Loucy (cell line): ENCODE data around the gene TMOD4.

Source experiments
- H2AFZ ChIP-seq: fragments of 200-600 bp; sonication (generic); 2 replicates; pipeline ENCODE4 v1.6.0; 2016; ENCODE audit warnings: antibody characterized with exemption, mild to moderate bottlenecking, low read length, moderate library complexity
- H3F3A ChIP-seq: fragments of 200-600 bp; 2 replicates; pipeline ENCODE4 v1.6.0; 2016; ENCODE audit warnings: antibody characterized with exemption, low read depth, mild to moderate bottlenecking
- H3K27me3 ChIP-seq: fragments of 200-600 bp; sonication (generic); 2 replicates; pipeline ENCODE4 v1.6.1; 2014; ENCODE audit warnings: low read length, mild to moderate bottlenecking; ENCODE audit not compliant: insufficient read depth, poor library complexity, severe bottlenecking
- H3K36me3 ChIP-seq: fragments of 200-600 bp; sonication (generic); 2 replicates; pipeline ENCODE4 v1.6.1; 2016; ENCODE audit warnings: low read length; ENCODE audit not compliant: insufficient read depth
- H3K4me1 ChIP-seq: fragments of 200-600 bp; sonication (generic); 2 replicates; pipeline ENCODE4 v1.5.1; 2014; ENCODE audit warnings: low read length, mild to moderate bottlenecking; ENCODE audit not compliant: insufficient read depth, poor library complexity, severe bottlenecking
- H3K4me2 ChIP-seq: fragments of 200-600 bp; sonication (generic); 2 replicates; pipeline ENCODE4 v1.6.0; 2014; ENCODE audit warnings: antibody characterized with exemption, low read length, low read depth, mild to moderate bottlenecking; ENCODE audit not compliant: poor library complexity, severe bottlenecking
- H3K4me3 ChIP-seq: fragments of 200-600 bp; sonication (generic); 2 replicates; pipeline ENCODE4 v1.5.1; 2014; ENCODE audit warnings: low read length, mild to moderate bottlenecking, mixed read lengths; ENCODE audit not compliant: poor library complexity, severe bottlenecking
- H3K79me2 ChIP-seq: fragments of 200-600 bp; sonication (generic); 2 replicates; pipeline ENCODE4 v1.6.1; 2014; ENCODE audit warnings: low read length; ENCODE audit not compliant: insufficient read depth
- H3K9ac ChIP-seq: fragments of 200-600 bp; sonication (generic); 2 replicates; pipeline ENCODE4 v1.6.0; 2014; ENCODE audit warnings: mild to moderate bottlenecking, low read depth, low read length, moderate library complexity; ENCODE audit not compliant: poor library complexity, severe bottlenecking
- H3K9me2 ChIP-seq: fragments of 200-600 bp; sonication (generic); replicated peaks from 2 replicates; pipeline ENCODE4 v1.6.1; 2016; ENCODE audit warnings: low read depth, low read length, mixed read lengths
- H3K9me3 ChIP-seq: fragments of 200-600 bp; sonication (generic); 2 replicates; pipeline ENCODE4 v1.6.1; 2014; ENCODE audit warnings: mild to moderate bottlenecking, antibody characterized with exemption, low read length, low read depth; ENCODE audit not compliant: insufficient read depth
- H4K20me1 ChIP-seq: fragments of 200-600 bp; sonication (generic); 2 replicates; pipeline ENCODE4 v1.6.0; 2014; ENCODE audit warnings: antibody characterized with exemption, low read length, mild to moderate bottlenecking; ENCODE audit not compliant: insufficient read depth, poor library complexity, severe bottlenecking
- EZH2phosphoT487 ChIP-seq: fragments of 200-600 bp; IDR thresholded peaks from 2 replicates; pipeline ENCODE4 v1.6.1; 2018; ENCODE audit warnings: antibody characterized with exemption, mild to moderate bottlenecking, moderate library complexity, borderline replicate concordance
- TF ChIP-seq, protein P1 (sequence below): fragments of 200-600 bp; sonication (generic); conservative IDR thresholded peaks from 2 replicates; pipeline ENCODE4 v1.5.1; 2014; ENCODE audit warnings: mild to moderate bottlenecking, antibody characterized with exemption, low read length

The TMOD4 gene

GRCh38 chr1:151166505-151166956 lies 9.2 kb downstream of the TMOD4 start:
- peaks cover 39% of the 10 kb centered on the region for H3K79me2 ChIP-seq
- H3K27me3 ChIP-seq, result no peaks in the 10 kb centered on the region
- H3F3A ChIP-seq, result no peaks in the 10 kb centered on the region
- H3K9me3 ChIP-seq, result no peaks in the 10 kb centered on the region
- H3K4me2 ChIP-seq, result peak overlapping the region; percentile 98
- peak overlapping the region; percentile 93 for H3K4me3 ChIP-seq
- H3K4me1 ChIP-seq, result peaks cover 21% of the 10 kb centered on the region
- H3K9ac ChIP-seq, result peak overlapping the region; percentile 84
- peak overlapping the region; percentile 69 for H2AFZ ChIP-seq
- H3K36me3 ChIP-seq, result peaks cover 5% of the 10 kb centered on the region; the same call in 1 of the 2 replicates
- TF ChIP-seq, protein P1, sequence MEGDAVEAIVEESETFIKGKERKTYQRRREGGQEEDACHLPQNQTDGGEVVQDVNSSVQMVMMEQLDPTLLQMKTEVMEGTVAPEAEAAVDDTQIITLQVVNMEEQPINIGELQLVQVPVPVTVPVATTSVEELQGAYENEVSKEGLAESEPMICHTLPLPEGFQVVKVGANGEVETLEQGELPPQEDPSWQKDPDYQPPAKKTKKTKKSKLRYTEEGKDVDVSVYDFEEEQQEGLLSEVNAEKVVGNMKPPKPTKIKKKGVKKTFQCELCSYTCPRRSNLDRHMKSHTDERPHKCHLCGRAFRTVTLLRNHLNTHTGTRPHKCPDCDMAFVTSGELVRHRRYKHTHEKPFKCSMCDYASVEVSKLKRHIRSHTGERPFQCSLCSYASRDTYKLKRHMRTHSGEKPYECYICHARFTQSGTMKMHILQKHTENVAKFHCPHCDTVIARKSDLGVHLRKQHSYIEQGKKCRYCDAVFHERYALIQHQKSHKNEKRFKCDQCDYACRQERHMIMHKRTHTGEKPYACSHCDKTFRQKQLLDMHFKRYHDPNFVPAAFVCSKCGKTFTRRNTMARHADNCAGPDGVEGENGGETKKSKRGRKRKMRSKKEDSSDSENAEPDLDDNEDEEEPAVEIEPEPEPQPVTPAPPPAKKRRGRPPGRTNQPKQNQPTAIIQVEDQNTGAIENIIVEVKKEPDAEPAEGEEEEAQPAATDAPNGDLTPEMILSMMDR, result no peak
- TF ChIP-seq EZH2phosphoT487, result no peak
- H4K20me1 ChIP-seq, result no peaks in the 10 kb centered on the region
- no peaks in the 10 kb centered on the region for H3K9me2 ChIP-seq

DNA sequence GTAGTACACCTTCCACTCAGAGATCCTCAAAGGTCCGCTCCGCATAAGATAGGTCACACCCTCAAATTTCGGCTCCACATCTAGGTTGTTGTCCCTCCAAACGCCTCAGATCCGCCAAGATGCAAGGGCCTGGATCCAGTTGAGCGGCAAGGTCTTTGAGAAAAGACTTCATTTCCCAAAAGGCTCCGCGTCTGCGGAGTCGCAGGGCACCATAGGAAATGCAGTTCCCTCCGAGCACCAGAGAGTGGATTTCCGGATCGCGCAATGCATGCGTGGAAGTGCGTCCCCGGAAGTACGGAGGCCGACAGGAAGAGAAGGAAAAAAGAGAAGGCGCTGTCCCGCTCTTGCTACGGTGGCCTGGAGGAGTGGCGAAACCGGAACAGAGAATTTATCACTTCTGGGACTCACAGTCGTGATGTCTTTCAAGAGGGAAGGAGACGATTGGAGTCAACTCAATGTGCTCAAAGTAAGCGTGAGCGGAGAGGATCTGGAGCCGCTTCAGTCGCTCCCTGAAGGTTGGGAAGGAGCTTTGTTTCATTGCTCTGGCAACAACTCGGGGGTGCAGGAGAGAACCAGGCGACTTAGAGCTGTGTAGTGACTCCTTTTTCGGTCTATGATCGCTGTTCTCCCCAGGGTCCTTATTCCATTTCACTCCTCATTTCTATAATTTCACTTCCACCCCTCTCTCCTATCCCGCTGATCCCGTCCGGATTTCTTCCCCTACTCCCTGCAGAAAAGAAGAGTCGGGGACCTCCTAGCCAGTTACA lies 9.9 kb downstream of the TMOD4 start, which contains the start of the genes LYSMD1 and SCNM1:
LYSMD1 (minus strand) TSS at position 165 of the 767 bp plus-strand sequence. CDS start 644 bp downstream, outside the sequence.
SCNM1 (plus strand) TSS at position 407 of the 767 bp plus-strand sequence; CDS start at position 416, 9 bp downstream.
- no peaks in the 10 kb centered on the region for H3K27me3 ChIP-seq
- peaks cover 39% of the 10 kb centered on the region for H3K79me2 ChIP-seq
- H3K4me1 ChIP-seq, result peaks cover 21% of the 10 kb centered on the region
- H4K20me1 ChIP-seq, result no peaks in the 10 kb centered on the region
- peak within 1 kb of the TSS; percentile 84 for H3K9ac ChIP-seq
- peak within 1 kb of the TSS; percentile 98 for H3K4me2 ChIP-seq
- peak within 1 kb of the TSS; percentile 93 for H3K4me3 ChIP-seq
- TF ChIP-seq, protein P1, result no peak
- no peak for TF ChIP-seq EZH2phosphoT487
- H2AFZ ChIP-seq, result peak within 1 kb of the TSS; percentile 83
- H3K36me3 ChIP-seq, result peaks cover 5% of the 10 kb centered on the region; the same call in 1 of the 2 replicates
- H3K9me3 ChIP-seq, result no peaks in the 10 kb centered on the region
- no peaks in the 10 kb centered on the region for H3F3A ChIP-seq
- no peaks in the 10 kb centered on the region for H3K9me2 ChIP-seq

DNA sequence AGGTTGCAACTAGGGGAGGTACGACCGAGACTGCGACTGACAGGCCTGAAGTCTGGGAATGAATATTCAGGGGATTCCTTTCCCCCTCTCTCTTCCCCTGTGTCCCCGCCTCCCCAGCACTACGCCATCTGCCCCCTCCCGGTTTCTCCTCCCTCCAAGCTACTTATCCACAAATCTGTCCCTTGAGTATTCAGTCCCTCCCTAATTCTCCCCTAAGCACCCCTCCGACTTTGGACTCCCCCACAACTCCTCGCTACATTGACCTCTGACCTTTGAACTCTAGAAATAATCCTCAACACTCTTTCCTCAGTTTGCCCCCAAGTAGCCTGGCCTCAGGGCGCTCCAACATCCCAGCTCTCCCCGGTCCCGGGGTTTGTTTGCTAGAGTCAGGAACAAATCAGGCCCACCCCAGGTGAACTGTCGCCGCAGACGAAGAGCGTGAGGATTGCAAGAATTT lies 10.5 kb downstream of the TMOD4 start:
- Histone ChIP-seq H3K4me3 (peak overlapping the region; percentile 93), H3K4me1 (peaks cover 21% of the 10 kb centered on the region), H3K4me2 (peak overlapping the region; percentile 91), H3K36me3 (peaks cover 5% of the 10 kb centered on the region; the same call in 1 of the 2 replicates), H3K9me3 (no peaks in the 10 kb centered on the region), H4K20me1 (no peaks in the 10 kb centered on the region), H3K27me3 (no peaks in the 10 kb centered on the region), H3K79me2 (peaks cover 39% of the 10 kb centered on the region), H3K9me2 (no peaks in the 10 kb centered on the region), H3K9ac (peak overlapping the region; percentile 84), H2AFZ (peak overlapping the region; percentile 83), H3F3A (no peaks in the 10 kb centered on the region)
- no peak for TF ChIP-seq EZH2phosphoT487
- TF ChIP-seq, protein P1, result no peak
